Kidney (tissue), 2 donors: ENCODE results near the gene TNFRSF1B. TPM values are rescaled to one million over a fixed set of nuclear protein-coding genes. Genes with fewer than 3 reads are reported as not detected.

ENCODE experiments used
- microRNA-seq: library from miRNA; unstranded; fragments of <30 nt; microRNA quantifications from one replicate; pipeline ENCODE4 v1.2.0, GENCODE V29; 2020
- polyA plus RNA-seq: library from polyadenylated mRNA; stranded (reverse); fragments of 350-450 nt; fragmentation: Illumina TruSeq; extraction: RNeasy Lipid Tissue Mini Kit (QIAGEN cat#74804); gene quantifications from one replicate; pipeline ENCODE4 v1.2.3, GENCODE V29; 2014; ENCODE audit warnings: low read depth, low replicate concordance; ENCODE audit not compliant: insufficient read depth
- total RNA-seq: library from RNA; stranded (reverse); fragmentation: NEBNext Ultra II Directional; extraction: Animal tissue kit (Norgen Biotek cat#: 25700); gene quantifications from one replicate; pipeline ENCODE4 v1.2.1, GENCODE V29; 2021
- donor health status: DM: yes; HTN: yes; CAD: no.

Gene TNFRSF1B
- total and polyA plus RNA-seq, 2 donors from 2014 or later, result 7.7 to 47.1 TPM

Small RNAs within 50 kb of the gene (microRNA-seq; reads per million reads assigned to microRNA genes)
- gene MIR4632 (not detected), gene MIR7846 (not detected)

Other genes starting within 250 kb of the TNFRSF1B start
- gene KIAA2013, start 240.6 kb upstream of the TNFRSF1B start, total RNA-seq, result 42.5 TPM
- gene KIAA2013, start 240.6 kb upstream of the TNFRSF1B start, polyA plus RNA-seq, result 52.1 TPM
- gene PLOD1, start 232.3 kb upstream of the TNFRSF1B start, total RNA-seq, result 58.8 TPM
- 103 TPM for gene PLOD1, start 232.3 kb upstream of the TNFRSF1B start, polyA plus RNA-seq
- gene MFN2, start 186.5 kb upstream of the TNFRSF1B start, total RNA-seq, result 77.6 TPM
- 41.1 TPM for gene MFN2, start 186.5 kb upstream of the TNFRSF1B start, polyA plus RNA-seq
- gene MIIP, start 147.5 kb upstream of the TNFRSF1B start, total RNA-seq, result 24.7 TPM
- gene MIIP, start 147.5 kb upstream of the TNFRSF1B start, polyA plus RNA-seq, result 28.5 TPM
- 0.94 TPM for gene TNFRSF8, start 103.7 kb upstream of the TNFRSF1B start, total RNA-seq
- 0.97 TPM for gene TNFRSF8, start 103.7 kb upstream of the TNFRSF1B start, polyA plus RNA-seq
- gene VPS13D, start 63.0 kb downstream of the TNFRSF1B start, total RNA-seq, result 75.8 TPM
- gene VPS13D, start 63.0 kb downstream of the TNFRSF1B start, polyA plus RNA-seq, result 19.4 TPM